ENCODE measurements around the gene CEP76. TPM values are rescaled to one million over a fixed set of nuclear protein-coding genes. Genes with fewer than 3 reads are reported as not detected.

Gene CEP76
- total RNA-seq, 2 experiments from 2014 or later = 14.8 TPM

DNA sequence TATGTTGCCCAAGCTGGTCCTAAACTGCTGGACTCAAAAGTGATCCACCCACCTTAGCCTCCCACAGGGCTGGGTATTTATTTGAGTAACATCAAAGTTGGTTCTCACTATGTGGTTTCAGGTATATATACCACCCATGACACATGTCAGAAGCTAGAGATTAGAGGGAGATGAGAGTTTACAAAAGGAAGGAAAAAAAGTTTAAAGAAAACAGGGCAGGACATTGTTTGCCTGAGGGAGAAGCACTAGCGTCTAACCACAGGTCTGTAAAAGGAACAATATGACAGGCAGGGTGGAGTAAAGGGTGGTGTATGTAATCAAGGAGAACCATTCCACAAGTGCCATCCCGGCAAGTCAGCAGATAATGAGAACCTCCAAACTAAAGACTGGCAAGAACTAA lies 8.5 kb downstream of the CEP76 start:
- Mint-ChIP-seq H3K4me3 (no peak overlapping the region), H3K27me3 (no peaks in the 10 kb centered on the region), H3K9me3 (no peaks in the 10 kb centered on the region), H3K27ac (no peak overlapping the region), H3K4me1 (peaks cover 29% of the 10 kb centered on the region), H3K36me3 (ENCODE audit: low read depth) (peaks cover 31% of the 10 kb centered on the region)
- no peak for DNase-seq
- CTCF ChIA-PET = interaction anchor here (1.0 kb wide), 1 partner anchor 12 kb away, joined by 3 read pairs; no protein-coding TSS in a partner anchor
- POLR2A ChIA-PET = interaction anchor here (5.4 kb wide), 1 partner anchor 8 kb away, joined by 34 read pairs; the partner anchor contains the start of genes CEP76 and PSMG2

- H3K27me3 Mint-ChIP-seq = no peaks in the 10 kb centered on the region
- ChIA-PET CTCF (interaction anchor here (0.7 to 1.1 kb wide), 2 partner anchors 10 to 96 kb away, joined by 3 to 4 read pairs; partner anchors contain the start of genes CEP76 and PSMG2), POLR2A (interaction anchor here (1.4 to 5.4 kb wide), 2 partner anchors 10 to 315 kb away, joined by 3 to 34 read pairs; partner anchors contain the start of genes AFG3L2, CEP76 and PSMG2)
- peaks cover 25% of the 10 kb centered on the region for H3K4me1 Mint-ChIP-seq
- no peak overlapping the region for H3K4me3 Mint-ChIP-seq
- no peak overlapping the region for H3K27ac Mint-ChIP-seq
- no peaks in the 10 kb centered on the region for H3K9me3 Mint-ChIP-seq
- peaks cover 18% of the 10 kb centered on the region for H3K36me3 Mint-ChIP-seq (ENCODE audit: low read depth)
- no peak for DNase-seq
Observed at GRCh38 chr18:12692206-12692605, 10.3 kb downstream of the CEP76 start.

DNA sequence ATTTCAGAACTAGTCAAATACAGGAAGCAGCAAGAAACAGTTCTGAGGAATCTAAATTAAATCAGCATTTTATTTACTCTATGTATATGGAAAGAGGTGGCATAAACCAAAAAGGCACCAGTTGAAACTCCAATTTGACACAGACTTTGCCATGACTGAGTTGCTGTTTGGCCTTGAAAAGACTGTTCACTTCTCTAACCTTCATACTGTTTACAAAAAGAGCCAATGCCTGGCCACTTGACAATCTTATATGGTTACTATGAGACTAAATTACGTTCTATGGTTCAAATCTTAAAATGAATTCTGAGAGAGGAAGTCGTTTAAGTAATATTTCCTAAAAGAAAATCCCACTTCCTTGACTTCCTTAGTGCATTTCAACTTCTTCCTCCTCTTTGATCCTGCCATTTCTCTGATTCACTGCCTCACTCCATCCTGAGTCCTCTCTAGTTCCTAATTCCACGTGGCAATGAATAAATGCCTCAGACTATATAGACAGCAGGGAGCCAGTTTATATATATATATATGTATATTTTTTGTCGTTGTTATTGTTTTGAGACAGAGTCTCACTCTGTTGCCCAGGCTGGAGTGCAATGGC lies 13.2 kb downstream of the CEP76 start:
- Mint-ChIP-seq H3K27ac (no peak overlapping the region), H3K4me3 (no peak overlapping the region), H3K4me1 (peaks cover 23% of the 10 kb centered on the region), H3K27me3 (no peaks in the 10 kb centered on the region), H3K9me3 (no peaks in the 10 kb centered on the region), H3K36me3 (ENCODE audit: low read depth) (peaks cover 14% of the 10 kb centered on the region)
- no peak for DNase-seq
- ChIA-PET POLR2A (interaction anchor here (5.4 kb wide), 1 partner anchor 13 kb away, joined by 34 read pairs; the partner anchor contains the start of genes CEP76 and PSMG2), CTCF (no interaction called here)

DNA sequence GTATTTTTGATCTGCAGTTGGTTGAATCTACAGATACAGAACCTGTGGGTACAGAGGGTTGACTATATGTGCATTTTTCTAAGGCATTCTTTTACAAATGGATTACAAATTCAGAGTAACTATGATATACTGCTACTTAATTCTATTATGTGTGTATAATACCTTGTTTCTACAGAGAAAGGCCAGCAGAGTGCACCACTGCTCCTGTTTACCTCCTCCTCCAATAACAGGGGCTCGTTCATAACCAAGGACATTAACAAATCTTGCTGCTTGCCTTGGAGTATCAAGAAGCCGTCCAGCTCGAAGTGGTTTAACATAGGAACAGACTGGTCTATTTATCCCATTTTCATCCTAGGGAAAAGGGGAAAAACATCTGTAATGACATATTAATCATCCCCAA lies 16.4 kb downstream of the CEP76 start:
- POLR2A ChIA-PET = no interaction called here
- no peak for DNase-seq
- CTCF ChIA-PET = interaction anchor here (1.3 kb wide), 1 partner anchor 293 kb away, joined by 4 read pairs; no protein-coding TSS in a partner anchor
- no peak overlapping the region for H3K27ac Mint-ChIP-seq
- no peak overlapping the region for H3K4me3 Mint-ChIP-seq
- no peaks in the 10 kb centered on the region for H3K27me3 Mint-ChIP-seq
- no peaks in the 10 kb centered on the region for H3K9me3 Mint-ChIP-seq
- peaks cover 7% of the 10 kb centered on the region for H3K4me1 Mint-ChIP-seq
- H3K36me3 Mint-ChIP-seq (ENCODE audit: low read depth) = peaks cover 5% of the 10 kb centered on the region

GRCh38 chr18:12679183-12679786 lies 23.2 kb downstream of the CEP76 start:
- ChIA-PET POLR2A (interaction anchor here (1.1 kb wide), 1 partner anchor 11 kb away, joined by 3 read pairs; no protein-coding TSS in a partner anchor), CTCF (interaction anchor here (1.1 to 1.3 kb wide), 2 partner anchors 13 to 289 kb away, joined by 4 to 5 read pairs; no protein-coding TSS in a partner anchor)
- Mint-ChIP-seq H3K9me3 (no peaks in the 10 kb centered on the region), H3K36me3 (ENCODE audit: low read depth) (peaks cover 27% of the 10 kb centered on the region), H3K27me3 (no peaks in the 10 kb centered on the region), H3K4me1 (peaks cover 9% of the 10 kb centered on the region), H3K4me3 (no peak overlapping the region), H3K27ac (peak overlapping the region; percentile 51)
- DNase-seq = no peak

- no peak for DNase-seq
- peaks cover 4% of the 10 kb centered on the region for H3K36me3 Mint-ChIP-seq (ENCODE audit: low read depth)
- no peak overlapping the region for H3K27ac Mint-ChIP-seq
- no peaks in the 10 kb centered on the region for H3K9me3 Mint-ChIP-seq
- POLR2A ChIA-PET = interaction anchor here (1.5 kb wide), 1 partner anchor 11 kb away, joined by 3 read pairs; no protein-coding TSS in a partner anchor
- CTCF ChIA-PET = no interaction called here
- no peaks in the 10 kb centered on the region for H3K4me1 Mint-ChIP-seq
- no peak overlapping the region for H3K4me3 Mint-ChIP-seq
- H3K27me3 Mint-ChIP-seq = no peaks in the 10 kb centered on the region
Observed at GRCh38 chr18:12668041-12668440, 34.5 kb downstream of the CEP76 start.

DNA sequence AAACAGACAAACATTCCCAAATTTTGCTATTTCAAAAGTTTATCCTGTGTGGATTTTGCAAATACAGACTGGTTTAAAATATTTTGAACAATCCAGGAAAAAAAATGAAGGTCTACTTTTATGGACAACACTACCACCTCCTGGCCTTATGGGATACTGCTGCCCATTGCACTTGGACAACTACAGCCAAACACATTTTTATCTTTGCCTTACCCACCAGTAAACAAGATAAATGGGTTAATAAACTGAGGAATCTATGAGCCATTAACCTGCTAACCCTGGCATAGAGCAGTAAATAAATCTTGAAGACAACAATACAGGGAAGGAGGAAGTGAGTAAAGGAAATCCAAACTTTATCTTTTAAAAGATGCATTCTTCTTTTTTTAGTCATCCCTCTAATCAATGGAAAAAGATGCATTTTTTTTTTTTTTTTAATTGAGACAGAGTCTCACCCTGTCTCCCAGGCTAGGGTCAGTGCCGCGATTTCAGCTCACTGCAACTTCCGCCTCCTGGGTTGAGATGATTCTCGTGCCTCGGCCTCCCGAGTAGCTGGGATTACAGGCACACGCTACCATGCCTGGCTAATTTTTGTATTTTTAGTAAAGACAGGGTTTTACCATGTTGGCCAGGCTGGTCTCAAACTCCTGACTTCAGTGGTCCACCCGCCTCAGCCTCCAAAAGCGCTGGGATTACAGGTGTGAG lies 42.5 kb downstream of the CEP76 start:
- H3K4me3 Mint-ChIP-seq = no peak overlapping the region
- H3K9me3 Mint-ChIP-seq = no peaks in the 10 kb centered on the region
- peak; percentile 54 for DNase-seq
- H3K27ac Mint-ChIP-seq = no peak overlapping the region
- peaks cover 2% of the 10 kb centered on the region for H3K36me3 Mint-ChIP-seq (ENCODE audit: low read depth)
- peaks cover 15% of the 10 kb centered on the region for H3K27me3 Mint-ChIP-seq
- peaks cover 18% of the 10 kb centered on the region for H3K4me1 Mint-ChIP-seq
- ChIA-PET POLR2A (interaction anchor here (1.0 kb wide), 1 partner anchor 283 kb away, joined by 3 read pairs; the partner anchor contains the start of gene AFG3L2), CTCF (interaction anchor here (0.7 to 2.6 kb wide), 11 partner anchors 120 to 332 kb away, joined by 3 to 25 read pairs (median 5); partner anchors contain the start of gene PRELID3A)

- peaks cover 15% of the 10 kb centered on the region for H3K27me3 Mint-ChIP-seq
- no peak overlapping the region for H3K27ac Mint-ChIP-seq
Observed at GRCh38 chr18:12658426-12659138, 43.9 kb downstream of the CEP76 start.

DNA sequence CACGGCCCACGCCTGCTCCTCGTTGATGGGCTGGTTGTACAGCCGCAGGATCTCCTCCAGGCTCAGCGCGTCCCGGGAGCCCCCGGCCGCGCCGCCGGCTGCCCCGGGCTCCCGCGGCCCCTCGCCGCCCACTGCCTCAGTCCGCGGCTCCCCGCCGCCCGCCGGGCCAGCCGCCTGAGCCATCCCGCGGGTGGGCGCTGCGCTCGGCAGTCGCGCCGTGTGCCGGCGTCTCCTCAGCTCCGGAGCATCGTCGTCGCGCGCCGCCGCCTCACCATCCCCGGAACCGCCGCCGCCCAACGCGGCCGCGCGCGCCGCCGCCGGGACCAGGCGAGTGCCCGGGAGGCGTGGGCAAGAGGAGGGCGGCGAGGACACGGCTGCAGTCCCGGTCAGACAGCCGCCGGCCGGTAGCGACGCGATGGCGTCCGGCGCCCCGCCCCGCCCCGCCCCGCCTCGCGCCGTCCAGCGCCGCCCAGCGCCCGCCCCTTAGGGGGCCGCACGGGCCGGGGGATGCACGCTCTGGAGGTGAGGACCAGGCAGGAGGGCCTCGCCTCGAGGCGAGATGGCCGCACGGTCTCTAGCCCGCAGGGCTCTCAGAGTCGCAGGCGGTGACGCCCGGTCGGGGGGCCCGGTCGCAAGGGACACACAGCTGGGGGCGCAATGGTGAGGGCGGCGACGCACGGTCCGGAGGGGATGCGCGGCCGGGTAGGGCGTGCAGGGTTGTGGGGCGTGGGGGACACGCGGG lies 44.7 kb downstream of the CEP76 start, which contains the start of gene SPIRE1:
TSS of gene SPIRE1 (minus strand) at position 424 of the 742 bp plus-strand sequence. CDS start at position 183, 241 bp downstream.
- no peak within 1 kb of the TSS for H3K27ac Mint-ChIP-seq
- ChIA-PET POLR2A (interaction anchor here (0.6 to 2.0 kb wide), 2 partner anchors 44 to 265 kb away, joined by 3 to 8 read pairs; no protein-coding TSS in a partner anchor), CTCF (interaction anchor here (0.6 to 1.8 kb wide), 3 partner anchors 250 to 280 kb away, joined by 3 to 5 read pairs (median 4); partner anchors contain the start of gene PRELID3A)
- DNase-seq = peak; percentile 49
- peaks cover 2% of the 10 kb centered on the region for H3K36me3 Mint-ChIP-seq (ENCODE audit: low read depth)
- H3K9me3 Mint-ChIP-seq = no peaks in the 10 kb centered on the region
- H3K4me3 Mint-ChIP-seq = peak within 1 kb of the TSS; percentile 80
- peaks cover 34% of the 10 kb centered on the region for H3K4me1 Mint-ChIP-seq
- H3K27me3 Mint-ChIP-seq = peaks cover 15% of the 10 kb centered on the region

More at GRCh38 chr18:12658426-12659138, 43.9 kb downstream of the CEP76 start:
- peaks cover 2% of the 10 kb centered on the region for H3K36me3 Mint-ChIP-seq (ENCODE audit: low read depth)
- DNase-seq = peak; percentile 19
- CTCF ChIA-PET = interaction anchor here (0.8 to 2.6 kb wide), 7 partner anchors 118 to 387 kb away, joined by 3 to 25 read pairs (median 5); no protein-coding TSS in a partner anchor
- no peaks in the 10 kb centered on the region for H3K9me3 Mint-ChIP-seq
- POLR2A ChIA-PET = interaction anchor here (2.0 kb wide), 1 partner anchor 266 kb away, joined by 8 read pairs; no protein-coding TSS in a partner anchor
- H3K4me3 Mint-ChIP-seq = peak overlapping the region; percentile 80
- H3K4me1 Mint-ChIP-seq = peaks cover 27% of the 10 kb centered on the region

DNA sequence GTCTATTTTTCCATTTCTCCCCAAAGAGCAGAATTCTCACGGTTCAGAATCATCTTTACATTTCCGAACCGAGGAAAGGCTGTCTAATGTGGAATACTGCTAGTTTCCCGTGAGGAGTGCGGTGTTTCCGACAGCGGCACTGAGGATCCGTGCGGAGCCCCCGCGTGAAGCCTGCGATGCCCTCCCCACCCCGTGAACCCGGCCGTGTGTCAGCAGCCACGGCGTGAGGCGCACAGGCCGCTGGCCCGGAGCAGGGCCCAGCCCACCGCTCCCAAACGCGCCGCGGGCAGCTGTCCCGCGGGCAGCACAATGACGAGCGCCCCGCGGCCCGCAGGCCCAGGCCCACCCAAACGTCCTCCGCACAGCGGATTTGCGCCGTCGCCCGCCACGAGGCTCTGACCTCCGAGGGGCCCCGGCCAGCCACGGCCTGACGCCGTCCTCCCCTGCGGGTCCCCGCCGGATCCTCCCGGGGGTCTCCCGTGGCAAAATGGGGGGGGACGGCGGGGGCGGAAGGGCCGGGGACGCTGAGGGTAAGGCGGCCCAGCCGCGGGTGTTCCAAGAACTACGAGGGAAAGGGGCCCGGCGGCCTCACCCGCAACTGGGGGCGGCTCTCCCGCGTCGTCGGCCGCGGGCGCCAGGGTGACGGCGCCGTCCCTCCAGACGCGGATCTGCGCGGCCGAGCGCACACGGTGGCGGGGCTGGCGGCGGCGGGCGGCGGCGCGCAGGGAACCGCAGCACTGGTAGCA lies 45.4 kb downstream of the CEP76 start:
- Mint-ChIP-seq H3K36me3 (ENCODE audit: low read depth) (peaks cover 2% of the 10 kb centered on the region), H3K4me3 (peak overlapping the region; percentile 78), H3K27me3 (peaks cover 15% of the 10 kb centered on the region), H3K4me1 (peaks cover 41% of the 10 kb centered on the region), H3K27ac (no peak overlapping the region), H3K9me3 (no peaks in the 10 kb centered on the region)
- DNase-seq = no peak
- CTCF ChIA-PET = interaction anchor here (0.6 to 1.3 kb wide), 2 partner anchors 249 to 263 kb away, joined by 3 to 4 read pairs; partner anchors contain the start of gene PRELID3A
- POLR2A ChIA-PET = interaction anchor here (2.0 kb wide), 1 partner anchor 264 kb away, joined by 8 read pairs; no protein-coding TSS in a partner anchor

DNA sequence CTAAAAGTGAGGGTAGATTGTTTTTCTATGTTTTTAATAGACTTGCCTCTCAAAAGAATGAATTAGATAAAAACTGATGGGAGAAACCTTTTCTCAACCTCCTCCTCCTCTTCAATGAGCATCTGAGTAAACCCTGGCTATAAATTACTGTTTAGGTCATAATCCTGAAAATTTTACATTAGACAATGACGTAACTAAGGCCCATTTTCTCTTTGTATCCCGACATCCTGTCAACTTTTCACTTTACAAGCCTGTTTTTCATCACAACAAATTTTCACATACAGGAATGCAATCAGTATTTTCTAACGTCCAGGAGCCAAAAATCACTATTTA lies 46.0 kb downstream of the CEP76 start:
- Mint-ChIP-seq H3K4me3 (peak overlapping the region; percentile 78), H3K4me1 (peaks cover 47% of the 10 kb centered on the region), H3K27ac (no peak overlapping the region), H3K36me3 (ENCODE audit: low read depth) (peaks cover 2% of the 10 kb centered on the region), H3K27me3 (peaks cover 15% of the 10 kb centered on the region), H3K9me3 (no peaks in the 10 kb centered on the region)
- CTCF ChIA-PET = no interaction called here
- POLR2A ChIA-PET = no interaction called here
- no peak for DNase-seq
